Measurements from ENCODE around the gene ZC2HC1B.

GRCh38 chr6:143948208-143948607 is 83.9 kb downstream of the ZC2HC1B start:
- TF ChIP-seq, protein P1, sequence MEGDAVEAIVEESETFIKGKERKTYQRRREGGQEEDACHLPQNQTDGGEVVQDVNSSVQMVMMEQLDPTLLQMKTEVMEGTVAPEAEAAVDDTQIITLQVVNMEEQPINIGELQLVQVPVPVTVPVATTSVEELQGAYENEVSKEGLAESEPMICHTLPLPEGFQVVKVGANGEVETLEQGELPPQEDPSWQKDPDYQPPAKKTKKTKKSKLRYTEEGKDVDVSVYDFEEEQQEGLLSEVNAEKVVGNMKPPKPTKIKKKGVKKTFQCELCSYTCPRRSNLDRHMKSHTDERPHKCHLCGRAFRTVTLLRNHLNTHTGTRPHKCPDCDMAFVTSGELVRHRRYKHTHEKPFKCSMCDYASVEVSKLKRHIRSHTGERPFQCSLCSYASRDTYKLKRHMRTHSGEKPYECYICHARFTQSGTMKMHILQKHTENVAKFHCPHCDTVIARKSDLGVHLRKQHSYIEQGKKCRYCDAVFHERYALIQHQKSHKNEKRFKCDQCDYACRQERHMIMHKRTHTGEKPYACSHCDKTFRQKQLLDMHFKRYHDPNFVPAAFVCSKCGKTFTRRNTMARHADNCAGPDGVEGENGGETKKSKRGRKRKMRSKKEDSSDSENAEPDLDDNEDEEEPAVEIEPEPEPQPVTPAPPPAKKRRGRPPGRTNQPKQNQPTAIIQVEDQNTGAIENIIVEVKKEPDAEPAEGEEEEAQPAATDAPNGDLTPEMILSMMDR (conservative IDR thresholded peaks at IDR 0.05 in 1 of 2, IDR thresholded peaks at IDR 0.05 in 1 of 2; ENCODE audit: low read depth in 1 of 2, low read length in 2 of 2): no peak
- no peak for TF ChIP-seq EZH2 (IDR thresholded peaks at IDR 0.05; ENCODE audit: low read length, missing control alignments)
